HepG2 (cell line): Measurements from ENCODE around the gene ATP13A2. TPM values are rescaled to one million over a fixed set of nuclear protein-coding genes. Genes with fewer than 3 reads are reported as not detected.
A peak's percentile ranks its signal among the peaks of the same experiment; 100 is the strongest.

Source experiments
- ATAC-seq: fragments of 200-7000 bp; cut with Tn5 transposase; 3 replicates; pipeline ENCODE4 v1.9.1; 2020; ENCODE audit warnings: mild to moderate bottlenecking, moderate library complexity
- BruUV-seq: library from RNA; stranded (reverse); fragments of 400-500 nt; replicated peaks from 2 replicates; lab custom pipeline; 2021; lab: Mats Ljungman, UMichigan
- CTCF ChIA-PET: fragments of 300-600 bp; formaldehyde crosslinking; extraction: SDS; loops from one replicate; lab custom pipeline; 2021; ENCODE audit warnings: low total read pairs, inconsistent platforms, low intra/inter-chr PET ratio; lab: Yijun Ruan, JAX
- POLR2A ChIA-PET: fragments of 350-600 bp; sonication (Branson Sonifier 250); formaldehyde crosslinking; loops from one replicate; lab custom pipeline; 2020; ENCODE audit warnings: antibody characterized with exemption, inconsistent platforms; lab: Yijun Ruan, JAX
- DNase-seq: peaks from one replicate; pipeline ENCODE4 v3.0.0-alpha.2; 2015; ENCODE audit warnings: low spot score
- FAIRE-seq: peaks from 3 replicates; lab custom pipeline; 2011; peaks lifted over from hg19 to GRCh38; lab: Jason Lieb, UNC
- H2AFZ ChIP-seq: one replicate; pipeline ENCODE4 v1.6.1; 2011; ENCODE audit warnings: low read length, inconsistent platforms
- H3K27ac ChIP-seq: fragments of 300-600 bp; 3 replicates; pipeline ENCODE4 v1.8.0; 2011; ENCODE audit warnings: mixed run types, mild to moderate bottlenecking, mixed read lengths, low read length, inconsistent platforms; ENCODE audit not compliant: insufficient read depth; ENCODE audit errors: extremely low read length
- H3K27me3 ChIP-seq, 2 experiments: fragments of 200-600 bp in 1 of 2; 2 replicates in 1 of 2; 3 replicates in 1 of 2; pipeline versions ENCODE4 v1.6.0 to v1.8.0; 2011; ENCODE audit warnings: low read length in 2 of 2, mild to moderate bottlenecking in 2 of 2, moderate library complexity in 2 of 2, inconsistent platforms in 1 of 2; ENCODE audit not compliant: insufficient read depth in 2 of 2, control insufficient read depth in 1 of 2
- H3K36me3 ChIP-seq, 2 experiments: fragments of 200-600 bp in 1 of 2; replicated peaks in 1 of 2; 2 replicates in 1 of 2; 3 replicates in 1 of 2; pipeline versions ENCODE4 v1.5.1 to v1.8.0; 2011; ENCODE audit warnings: low read length in 2 of 2, inconsistent platforms in 1 of 2; ENCODE audit not compliant: insufficient read depth in 2 of 2, control insufficient read depth in 1 of 2
- H3K4me1 ChIP-seq: 2 replicates; pipeline ENCODE4 v1.5.1; 2012; ENCODE audit warnings: low read length, inconsistent platforms; ENCODE audit not compliant: insufficient read depth
- H3K4me2 ChIP-seq: 2 replicates; pipeline ENCODE4 v1.6.0; 2011; ENCODE audit warnings: low read depth, low read length, inconsistent platforms
- H3K4me3 ChIP-seq, 3 experiments: fragments of 200-600 bp in 1 of 3; sonication (generic), shearing (Covaris generic) in 1 of 3; replicated peaks in 1 of 3; 2 replicates each; pipeline ENCODE4 v1.5.1; 2011 to 2016; ENCODE audit warnings: low read length in 3 of 3, inconsistent platforms in 2 of 3, low read depth in 2 of 3, mild to moderate bottlenecking in 2 of 3, control low read depth in 1 of 3, mixed read lengths in 1 of 3; ENCODE audit not compliant: insufficient read depth in 1 of 3
- H3K79me2 ChIP-seq: one replicate; pipeline ENCODE4 v1.6.1; 2011; ENCODE audit warnings: low read length, inconsistent platforms; ENCODE audit not compliant: insufficient read depth
- H3K9ac ChIP-seq: 2 replicates; pipeline ENCODE4 v1.6.0; 2011; ENCODE audit warnings: mild to moderate bottlenecking, low read depth, low read length, inconsistent platforms; ENCODE audit not compliant: insufficient read depth
- H3K9me3 ChIP-seq: 2 replicates; pipeline ENCODE4 v1.5.1; 2012; ENCODE audit warnings: mild to moderate bottlenecking, low read length
- H4K20me1 ChIP-seq: 2 replicates; pipeline ENCODE4 v1.6.0; 2011; ENCODE audit warnings: inconsistent platforms, mild to moderate bottlenecking, low read length, moderate library complexity; ENCODE audit not compliant: insufficient read depth
- CREB1 ChIP-seq, 2 experiments: fragments of 450-650 bp in 1 of 2; IDR thresholded peaks; 2 replicates each; pipeline ENCODE4 v1.6.1; 2016 to 2017; ENCODE audit warnings: control low read depth in 1 of 2, mild to moderate bottlenecking in 1 of 2, missing compliant biosample characterization in 1 of 2, missing genetic modification characterization in 1 of 2
- HMG20A ChIP-seq: IDR thresholded peaks from 2 replicates; pipeline ENCODE4 v1.6.1; 2016; ENCODE audit warnings: borderline replicate concordance
- HNF1A ChIP-seq, 2 experiments: sonication (generic) in 1 of 2; formaldehyde crosslinking in 1 of 2; IDR thresholded peaks; 2 replicates each; pipeline versions ENCODE4 v1.4.0 to v1.6.1; 2016 to 2020; ENCODE audit warnings: borderline replicate concordance in 1 of 2, low read depth in 1 of 2, mild to moderate bottlenecking in 1 of 2, missing genetic modification reagents in 1 of 2
- KMT2A ChIP-seq: sonication (generic); formaldehyde crosslinking; IDR thresholded peaks from 2 replicates; pipeline ENCODE4 v1.4.0; 2020; ENCODE audit warnings: missing genetic modification reagents
- MIXL1 ChIP-seq: IDR thresholded peaks from 2 replicates; pipeline ENCODE4 v1.6.1; 2016
- NCOR1 ChIP-seq: fragments of 200-600 bp; sonication (generic); IDR thresholded peaks from 2 replicates; pipeline ENCODE4 v1.7.0; 2017; ENCODE audit warnings: antibody characterized with exemption, low read length, borderline replicate concordance
- NFE2L2 ChIP-seq: fragments of 150-350 bp; IDR thresholded peaks from 2 replicates; pipeline ENCODE4 v1.6.1; 2014; ENCODE audit warnings: low read length
- POLR2AphosphoS5 ChIP-seq: IDR thresholded peaks from 2 replicates; pipeline ENCODE4 v1.6.1; 2012; ENCODE audit warnings: low read depth, low read length
- SMAD1 ChIP-seq: sonication (generic); formaldehyde crosslinking; IDR thresholded peaks from 2 replicates; pipeline ENCODE4 v1.4.0; 2020; ENCODE audit warnings: missing genetic modification reagents, low read depth, mild to moderate bottlenecking, borderline replicate concordance
- TCF7 ChIP-seq: sonication (generic); IDR thresholded peaks from 2 replicates; pipeline ENCODE4 v1.6.1; 2016; ENCODE audit warnings: antibody characterized with exemption, low read depth
- ZBTB21 ChIP-seq: sonication (generic); formaldehyde crosslinking; IDR thresholded peaks from 2 replicates; pipeline ENCODE4 v1.4.0; 2020; ENCODE audit warnings: missing genetic modification reagents
- ZFAT ChIP-seq: sonication (generic); formaldehyde crosslinking; conservative IDR thresholded peaks from 2 replicates; pipeline ENCODE4 v1.8.1; 2023; ENCODE audit warnings: missing genetic modification reagents, inconsistent platforms
- ZFP36L2 ChIP-seq: sonication (generic); formaldehyde crosslinking; IDR thresholded peaks from 2 replicates; pipeline ENCODE4 v1.4.0; 2020; ENCODE audit warnings: missing genetic modification reagents
- ZNF20 ChIP-seq: sonication (generic); formaldehyde crosslinking; IDR thresholded peaks from 2 replicates; pipeline ENCODE4 v1.4.0; 2020; ENCODE audit warnings: mild to moderate bottlenecking, moderate library complexity, missing genetic modification reagents
- ZNF264 ChIP-seq: sonication (generic); formaldehyde crosslinking; IDR thresholded peaks from 2 replicates; pipeline ENCODE4 v1.4.0; 2020; ENCODE audit warnings: missing genetic modification reagents
- ZNF274 ChIP-seq: sonication (generic); formaldehyde crosslinking; IDR thresholded peaks from 2 replicates; pipeline ENCODE4 v1.5.1; 2020; ENCODE audit warnings: mild to moderate bottlenecking, missing genetic modification reagents
- ZNF605 ChIP-seq: sonication (generic); formaldehyde crosslinking; IDR thresholded peaks from 2 replicates; pipeline ENCODE4 v1.8.0; 2022; ENCODE audit warnings: mild to moderate bottlenecking, missing genetic modification reagents
- ZNF770 ChIP-seq: sonication (generic); formaldehyde crosslinking; IDR thresholded peaks from 2 replicates; pipeline ENCODE4 v1.5.0; 2020; ENCODE audit warnings: mild to moderate bottlenecking, missing genetic modification reagents
- ZSCAN25 ChIP-seq: sonication (generic); formaldehyde crosslinking; IDR thresholded peaks from 2 replicates; pipeline ENCODE4 v1.8.0; 2022; ENCODE audit warnings: mild to moderate bottlenecking, missing genetic modification reagents
- WGBS: methylation state at CpG from one replicate; pipeline ENCODE4 v1.1.6; 2017; ENCODE audit warnings: low lambda C conversion rate; 5-methylcytosine and 5-hydroxymethylcytosine counted together
- in situ Hi-C: cut with HindIII; loops from 2 replicates; pipeline ENCODE4 v1.10.0; 2017; ENCODE audit warnings: low pct_unique_long_range_greater_than_20kb; ENCODE audit not compliant: extremely low pct_ligation_motif_present
- intact Hi-C: fragments of 100-400 bp; cut with micrococcal nuclease; formaldehyde crosslinking; loops from one replicate; pipeline ENCODE4 v1.10.0; 2022; ENCODE audit not compliant: unreplicated experiment
- polyA plus RNA-seq, 8 experiments: library from polyadenylated mRNA; depleted of rRNA in 3 of 8; stranded (reverse) in 7 of 8; unstranded in 1 of 8; fragments of >200 nt; fragmentation: Illumina TruSeq in 4 of 8; extraction: Trizol in 4 of 8; gene quantifications; 2 replicates each; pipeline versions ENCODE4 v1.2.1 to v1.2.3, GENCODE V29; 2011 to 2016; ENCODE audit warnings: low read depth in 4 of 8, missing spikeins in 1 of 8, mixed read lengths in 1 of 8; ENCODE audit not compliant: insufficient read depth in 1 of 8
- total RNA-seq, 5 experiments: library from RNA; depleted of rRNA; stranded (reverse); fragments of >200 nt; fragmentation: Illumina TruSeq; extraction: Trizol; gene quantifications; 2 replicates each; pipeline ENCODE4 v1.2.3, GENCODE V29; 2016; ENCODE audit warnings: low read depth in 1 of 5

The ATP13A2 gene
- total and polyA plus RNA-seq, 2 of the 13 experiments (the other 11 are each of a cell fraction or from before 2014, with no cell fraction given) = 13.2 to 16.2 TPM

- TF ChIP-seq SMAD1 (no peak), CREB1 (IDR thresholded peaks at IDR 0.05) (no peak), CREB1 (CRISPR knock-in tag; IDR thresholded peaks at IDR 0.05) (no peak), MIXL1 (CRISPR knock-in tag) (no peak), ZBTB21 (CRISPR knock-in tag) (no peak), ZFP36L2 (no peak), ZNF264 (CRISPR knock-in tag) (no peak), TCF7 (no peak), ZFAT (CRISPR knock-in tag) (no peak), ZNF770 (CRISPR knock-in tag) (no peak), NCOR1 (no peak), ZNF605 (no peak)
- TF ChIP-seq, all 625 proteins: peak for 0
Observed at GRCh38 chr1:16978567-16979474, 32.9 kb downstream of the ATP13A2 start (continued).

DNA sequence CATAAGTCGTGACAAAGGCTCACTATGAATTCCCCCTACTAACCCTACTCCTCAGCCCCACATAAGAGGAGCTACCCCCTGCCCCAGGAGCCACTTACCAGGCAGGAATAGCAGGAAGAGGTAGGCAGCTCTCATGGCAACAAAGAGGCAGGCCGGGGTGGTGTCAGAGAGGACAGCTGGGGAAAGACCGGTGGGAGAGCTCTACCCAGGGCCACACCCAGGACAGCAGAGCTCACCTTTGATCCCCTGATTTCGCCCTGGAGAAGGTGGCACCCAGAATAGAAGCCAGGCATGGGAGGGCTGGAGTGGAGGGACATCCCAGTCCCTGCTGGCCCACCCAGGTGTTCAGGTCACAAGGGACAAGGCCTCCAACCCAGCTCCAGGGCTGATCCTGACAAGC, 33.6 kb downstream of the ATP13A2 start:
- Histone ChIP-seq H3K4me2 (no peak overlapping the region), H3K36me3 (no peaks in the 10 kb centered on the region), H4K20me1 (no peaks in the 10 kb centered on the region), H3K4me1 (peaks cover 31% of the 10 kb centered on the region), H3K79me2 (no peaks in the 10 kb centered on the region), H3K9ac (no peak overlapping the region), H3K9me3 (no peaks in the 10 kb centered on the region), H3K4me3 (no peak overlapping the region), H2AFZ (no peak overlapping the region), H3K27ac (no peak overlapping the region), H3K27me3 (peaks cover 4 to 32% of the 10 kb centered on the region in 2 experiments; a peak in 4 of 5 replicates)
- in situ Hi-C loops = no loop called here
- DNase-seq (no peak), FAIRE-seq (no peak), ATAC-seq (peak; percentile 19)
- intact Hi-C loops = no loop called here
- ChIA-PET POLR2A (no interaction called here), CTCF (no interaction called here)
- no TSS peak for BruUV-seq
- WGBS = 0% methylated on average over 3 of the region's 4 CpGs
- TF ChIP-seq NFE2L2 = no peak
- TF ChIP-seq HMG20A = no peak
- no peak for TF ChIP-seq ZNF20
- no peak for TF ChIP-seq ZSCAN25
- no peak for TF ChIP-seq HNF1A (IDR thresholded peaks at IDR 0.05; ENCODE audit: low read depth)
- TF ChIP-seq HNF1A (CRISPR knock-in tag; IDR thresholded peaks at IDR 0.05; ENCODE audit: borderline replicate concordance) = no peak
- TF ChIP-seq KMT2A (CRISPR knock-in tag) = no peak
- TF ChIP-seq ZNF274 (CRISPR knock-in tag) = no peak
- TF ChIP-seq POLR2AphosphoS5 = no peak
